HepG2 (cell line): Measurements from ENCODE around the gene SEPTIN10. TPM values are rescaled to one million over a fixed set of nuclear protein-coding genes. Genes with fewer than 3 reads are reported as not detected.

Source experiments
- ARNT ChIP-seq: fragments of 450-650 bp; IDR thresholded peaks from 2 replicates; pipeline ENCODE4 v1.6.1; 2017
- NFIC ChIP-seq: IDR thresholded peaks from 2 replicates; pipeline ENCODE4 v1.6.1; 2012; ENCODE audit warnings: mild to moderate bottlenecking, low read length, inconsistent platforms
- PRMT3 ChIP-seq: sonication (generic); formaldehyde crosslinking; IDR thresholded peaks from 2 replicates; pipeline ENCODE4 v1.8.1; 2022; ENCODE audit warnings: low read depth, mild to moderate bottlenecking, moderate library complexity, missing genetic modification reagents, borderline replicate concordance
- SKI ChIP-seq: fragments of 450-650 bp; IDR thresholded peaks from one replicate; pipeline ENCODE4 v1.6.1; 2018; ENCODE audit warnings: mild to moderate bottlenecking; ENCODE audit not compliant: partially characterized antibody
- SP1 ChIP-seq, 2 experiments: fragments of 450-650 bp in 1 of 2; sonication (generic) in 1 of 2; formaldehyde crosslinking in 1 of 2; IDR thresholded peaks; 2 replicates each; pipeline versions ENCODE4 v1.4.0 to v1.6.1; 2016 to 2020; ENCODE audit warnings: missing genetic modification reagents in 1 of 2
- SYNCRIP ChIP-seq: fragments of 200-400 bp; formaldehyde crosslinking; IDR thresholded peaks from 2 replicates; pipeline ENCODE4 v1.6.1; 2018; ENCODE audit warnings: mild to moderate bottlenecking, low read depth, low read length; ENCODE audit not compliant: insufficient read depth
- ZBTB7B ChIP-seq: sonication (generic); formaldehyde crosslinking; IDR thresholded peaks from 2 replicates; pipeline ENCODE4 v1.4.0; 2020; ENCODE audit warnings: missing genetic modification reagents
- ZIK1 ChIP-seq: sonication (generic); formaldehyde crosslinking; IDR thresholded peaks from 2 replicates; pipeline ENCODE4 v1.5.0; 2020; ENCODE audit warnings: mild to moderate bottlenecking, low read depth, missing genetic modification reagents, borderline replicate concordance
- polyA plus RNA-seq, 8 experiments: library from polyadenylated mRNA; depleted of rRNA in 3 of 8; stranded (reverse) in 7 of 8; unstranded in 1 of 8; fragments of >200 nt; fragmentation: Illumina TruSeq in 4 of 8; extraction: Trizol in 4 of 8; gene quantifications; 2 replicates each; pipeline versions ENCODE4 v1.2.1 to v1.2.3, GENCODE V29; 2011 to 2016; ENCODE audit warnings: low read depth in 4 of 8, missing spikeins in 1 of 8, mixed read lengths in 1 of 8; ENCODE audit not compliant: insufficient read depth in 1 of 8
- total RNA-seq, 5 experiments: library from RNA; depleted of rRNA; stranded (reverse); fragments of >200 nt; fragmentation: Illumina TruSeq; extraction: Trizol; gene quantifications; 2 replicates each; pipeline ENCODE4 v1.2.3, GENCODE V29; 2016; ENCODE audit warnings: low read depth in 1 of 5
- TF ChIP-seq, protein P1 (sequence below): IDR thresholded peaks from 2 replicates; pipeline ENCODE4 v1.6.1; 2016; ENCODE audit warnings: missing biosample characterization, missing genetic modification reagents, low read depth
- TF ChIP-seq, protein P2 (sequence below): sonication (generic); formaldehyde crosslinking; IDR thresholded peaks from 2 replicates; pipeline ENCODE4 v1.4.0; 2020; ENCODE audit warnings: mild to moderate bottlenecking, missing genetic modification reagents
- TF ChIP-seq, protein P3 (sequence below): sonication (generic); formaldehyde crosslinking; IDR thresholded peaks from 2 replicates; pipeline ENCODE4 v1.8.0; 2022; ENCODE audit warnings: mild to moderate bottlenecking, missing genetic modification reagents
- TF ChIP-seq, protein P4 (sequence below): IDR thresholded peaks from 2 replicates; pipeline ENCODE4 v1.6.1; 2012; ENCODE audit warnings: low read depth, low read length, improper control_type of control experiment
- TF ChIP-seq, protein P5 (sequence below), 2 experiments: sonication (generic) in 1 of 2; formaldehyde crosslinking in 1 of 2; IDR thresholded peaks; 2 replicates each; pipeline versions ENCODE4 v1.5.1 to v1.6.1; 2011 to 2020; ENCODE audit warnings: borderline replicate concordance in 1 of 2, low read depth in 1 of 2, low read length in 1 of 2, mild to moderate bottlenecking in 1 of 2, missing genetic modification reagents in 1 of 2, moderate library complexity in 1 of 2

The SEPTIN10 gene
- total and polyA plus RNA-seq, 2 of the 13 experiments (the other 11 are each of a cell fraction or from before 2014, with no cell fraction given), result 45.8 to 67.5 TPM

DNA sequence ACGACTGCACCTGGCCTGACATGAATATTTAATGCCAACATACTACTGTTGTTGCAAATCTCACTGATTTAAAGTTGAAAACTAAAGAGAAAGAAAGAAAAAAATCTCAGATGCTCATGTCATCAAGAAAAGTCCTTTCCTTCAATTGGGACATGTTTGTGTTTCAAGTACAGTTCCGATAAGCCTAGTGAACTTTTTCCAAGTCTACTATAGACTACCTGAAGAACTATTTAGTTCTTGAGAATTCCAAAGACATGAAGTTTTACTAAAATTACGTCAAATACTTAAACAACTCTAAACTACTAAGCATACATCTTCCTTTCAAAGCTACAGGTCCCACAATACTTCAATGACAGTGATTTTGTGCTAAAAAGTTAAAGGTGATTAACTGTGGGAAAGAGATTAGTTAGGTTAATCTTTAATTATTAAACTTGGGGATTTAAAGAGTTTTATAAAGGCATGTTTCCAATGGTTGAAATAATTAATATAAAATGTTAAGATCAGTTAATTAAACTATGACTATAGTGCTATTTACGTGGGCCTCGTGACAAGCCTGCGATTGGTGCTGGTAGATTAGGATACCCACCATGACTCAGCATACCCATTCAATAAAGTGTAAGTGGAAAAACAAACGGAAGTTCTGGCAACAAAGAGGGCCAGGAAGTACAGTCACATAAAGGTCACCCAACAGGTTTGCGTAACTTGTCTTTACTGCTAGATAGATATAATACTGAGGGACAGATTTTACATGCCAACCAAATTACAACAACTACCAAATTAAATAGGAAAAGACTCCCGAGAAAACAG lies 55.5 kb downstream of the SEPTIN10 start (continued):
- TF ChIP-seq SYNCRIP, result no peak
- TF ChIP-seq, protein P1, sequence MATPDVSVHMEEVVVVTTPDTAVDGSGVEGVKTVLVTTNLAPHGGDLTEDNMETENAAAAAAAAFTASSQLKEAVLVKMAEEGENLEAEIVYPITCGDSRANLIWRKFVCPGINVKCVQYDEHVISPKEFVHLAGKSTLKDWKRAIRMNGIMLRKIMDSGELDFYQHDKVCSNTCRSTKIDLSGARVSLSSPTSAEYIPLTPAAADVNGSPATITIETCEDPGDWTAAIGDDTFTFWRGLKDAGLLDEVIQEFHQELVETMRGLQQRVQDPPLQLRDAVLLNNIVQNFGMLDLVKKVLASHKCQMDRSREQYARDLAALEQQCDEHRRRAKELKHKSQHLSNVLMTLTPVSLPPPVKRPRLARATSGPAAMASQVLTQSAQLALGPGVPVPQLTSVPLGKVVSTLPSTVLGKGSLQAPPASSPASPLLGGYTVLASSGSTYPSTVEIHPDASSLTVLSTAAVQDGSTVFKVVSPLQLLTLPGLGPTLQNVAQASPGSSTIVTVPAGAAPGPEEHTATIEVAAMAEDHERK (CRISPR knock-in tag), result no peak
- TF ChIP-seq SP1 (IDR thresholded peaks at IDR 0.05), result no peak
- TF ChIP-seq SP1 (CRISPR knock-in tag; IDR thresholded peaks at IDR 0.05), result no peak
- TF ChIP-seq, protein P2, sequence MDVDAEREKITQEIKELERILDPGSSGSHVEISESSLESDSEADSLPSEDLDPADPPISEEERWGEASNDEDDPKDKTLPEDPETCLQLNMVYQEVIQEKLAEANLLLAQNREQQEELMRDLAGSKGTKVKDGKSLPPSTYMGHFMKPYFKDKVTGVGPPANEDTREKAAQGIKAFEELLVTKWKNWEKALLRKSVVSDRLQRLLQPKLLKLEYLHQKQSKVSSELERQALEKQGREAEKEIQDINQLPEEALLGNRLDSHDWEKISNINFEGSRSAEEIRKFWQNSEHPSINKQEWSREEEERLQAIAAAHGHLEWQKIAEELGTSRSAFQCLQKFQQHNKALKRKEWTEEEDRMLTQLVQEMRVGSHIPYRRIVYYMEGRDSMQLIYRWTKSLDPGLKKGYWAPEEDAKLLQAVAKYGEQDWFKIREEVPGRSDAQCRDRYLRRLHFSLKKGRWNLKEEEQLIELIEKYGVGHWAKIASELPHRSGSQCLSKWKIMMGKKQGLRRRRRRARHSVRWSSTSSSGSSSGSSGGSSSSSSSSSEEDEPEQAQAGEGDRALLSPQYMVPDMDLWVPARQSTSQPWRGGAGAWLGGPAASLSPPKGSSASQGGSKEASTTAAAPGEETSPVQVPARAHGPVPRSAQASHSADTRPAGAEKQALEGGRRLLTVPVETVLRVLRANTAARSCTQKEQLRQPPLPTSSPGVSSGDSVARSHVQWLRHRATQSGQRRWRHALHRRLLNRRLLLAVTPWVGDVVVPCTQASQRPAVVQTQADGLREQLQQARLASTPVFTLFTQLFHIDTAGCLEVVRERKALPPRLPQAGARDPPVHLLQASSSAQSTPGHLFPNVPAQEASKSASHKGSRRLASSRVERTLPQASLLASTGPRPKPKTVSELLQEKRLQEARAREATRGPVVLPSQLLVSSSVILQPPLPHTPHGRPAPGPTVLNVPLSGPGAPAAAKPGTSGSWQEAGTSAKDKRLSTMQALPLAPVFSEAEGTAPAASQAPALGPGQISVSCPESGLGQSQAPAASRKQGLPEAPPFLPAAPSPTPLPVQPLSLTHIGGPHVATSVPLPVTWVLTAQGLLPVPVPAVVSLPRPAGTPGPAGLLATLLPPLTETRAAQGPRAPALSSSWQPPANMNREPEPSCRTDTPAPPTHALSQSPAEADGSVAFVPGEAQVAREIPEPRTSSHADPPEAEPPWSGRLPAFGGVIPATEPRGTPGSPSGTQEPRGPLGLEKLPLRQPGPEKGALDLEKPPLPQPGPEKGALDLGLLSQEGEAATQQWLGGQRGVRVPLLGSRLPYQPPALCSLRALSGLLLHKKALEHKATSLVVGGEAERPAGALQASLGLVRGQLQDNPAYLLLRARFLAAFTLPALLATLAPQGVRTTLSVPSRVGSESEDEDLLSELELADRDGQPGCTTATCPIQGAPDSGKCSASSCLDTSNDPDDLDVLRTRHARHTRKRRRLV, result no peak
- TF ChIP-seq SKI, result no peak
- no peak for TF ChIP-seq ARNT
- TF ChIP-seq, protein P3, sequence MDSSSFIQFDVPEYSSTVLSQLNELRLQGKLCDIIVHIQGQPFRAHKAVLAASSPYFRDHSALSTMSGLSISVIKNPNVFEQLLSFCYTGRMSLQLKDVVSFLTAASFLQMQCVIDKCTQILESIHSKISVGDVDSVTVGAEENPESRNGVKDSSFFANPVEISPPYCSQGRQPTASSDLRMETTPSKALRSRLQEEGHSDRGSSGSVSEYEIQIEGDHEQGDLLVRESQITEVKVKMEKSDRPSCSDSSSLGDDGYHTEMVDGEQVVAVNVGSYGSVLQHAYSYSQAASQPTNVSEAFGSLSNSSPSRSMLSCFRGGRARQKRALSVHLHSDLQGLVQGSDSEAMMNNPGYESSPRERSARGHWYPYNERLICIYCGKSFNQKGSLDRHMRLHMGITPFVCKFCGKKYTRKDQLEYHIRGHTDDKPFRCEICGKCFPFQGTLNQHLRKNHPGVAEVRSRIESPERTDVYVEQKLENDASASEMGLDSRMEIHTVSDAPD, result no peak
- TF ChIP-seq, protein P4, sequence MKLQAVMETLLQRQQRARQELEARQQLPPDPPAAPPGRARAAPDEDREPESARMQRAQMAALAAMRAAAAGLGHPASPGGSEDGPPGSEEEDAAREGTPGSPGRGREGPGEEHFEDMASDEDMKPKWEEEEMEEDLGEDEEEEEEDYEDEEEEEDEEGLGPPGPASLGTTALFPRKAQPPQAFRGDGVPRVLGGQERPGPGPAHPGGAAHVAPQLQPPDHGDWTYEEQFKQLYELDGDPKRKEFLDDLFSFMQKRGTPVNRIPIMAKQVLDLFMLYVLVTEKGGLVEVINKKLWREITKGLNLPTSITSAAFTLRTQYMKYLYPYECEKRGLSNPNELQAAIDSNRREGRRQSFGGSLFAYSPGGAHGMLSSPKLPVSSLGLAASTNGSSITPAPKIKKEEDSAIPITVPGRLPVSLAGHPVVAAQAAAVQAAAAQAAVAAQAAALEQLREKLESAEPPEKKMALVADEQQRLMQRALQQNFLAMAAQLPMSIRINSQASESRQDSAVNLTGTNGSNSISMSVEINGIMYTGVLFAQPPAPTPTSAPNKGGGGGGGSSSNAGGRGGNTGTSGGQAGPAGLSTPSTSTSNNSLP, result peak; percentile 87
- no peak for TF ChIP-seq ZIK1 (CRISPR knock-in tag)
- TF ChIP-seq NFIC, result peak; percentile 76; the same call in 1 of the 2 replicates
- TF ChIP-seq PRMT3 (CRISPR knock-in tag), result no peak
- peak; percentile 56; the same call in 1 of the 2 replicates for TF ChIP-seq ZBTB7B
- TF ChIP-seq, protein P5, sequence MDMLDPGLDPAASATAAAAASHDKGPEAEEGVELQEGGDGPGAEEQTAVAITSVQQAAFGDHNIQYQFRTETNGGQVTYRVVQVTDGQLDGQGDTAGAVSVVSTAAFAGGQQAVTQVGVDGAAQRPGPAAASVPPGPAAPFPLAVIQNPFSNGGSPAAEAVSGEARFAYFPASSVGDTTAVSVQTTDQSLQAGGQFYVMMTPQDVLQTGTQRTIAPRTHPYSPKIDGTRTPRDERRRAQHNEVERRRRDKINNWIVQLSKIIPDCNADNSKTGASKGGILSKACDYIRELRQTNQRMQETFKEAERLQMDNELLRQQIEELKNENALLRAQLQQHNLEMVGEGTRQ (IDR thresholded peaks at IDR 0.05; ENCODE audit: low read depth, low read length), result no peak
- TF ChIP-seq, protein P5 (CRISPR knock-in tag; IDR thresholded peaks at IDR 0.05; ENCODE audit: borderline replicate concordance), result no peak
